ENCODE data around the gene MUCL1. TPM values are rescaled to one million over a fixed set of nuclear protein-coding genes. Genes with fewer than 3 reads are reported as not detected.

The MUCL1 gene
- total RNA-seq, 4 donors from 2014 or later, result 218 to 1,530 (median 1,210) TPM

DNA sequence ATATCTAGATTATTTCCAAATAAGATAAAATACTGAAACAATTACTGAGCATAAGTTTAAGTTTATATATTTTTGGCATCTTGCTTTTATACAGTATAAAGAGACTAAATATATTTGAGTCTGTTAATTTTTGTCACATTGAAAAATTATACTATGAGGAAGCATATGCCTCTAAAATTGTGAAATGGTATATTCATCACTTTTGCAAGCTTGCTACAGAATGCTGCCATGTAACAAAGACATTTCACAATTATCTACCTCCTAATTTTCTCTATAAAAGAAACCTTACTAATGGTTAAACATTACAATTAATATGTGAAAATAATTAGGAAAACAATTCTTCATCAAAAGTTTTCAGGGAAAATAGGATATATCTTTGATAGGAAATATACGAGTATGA is 22.7 kb upstream of the MUCL1 start:
- Histone ChIP-seq H3K27ac (no peak overlapping the region), H3K4me1 (no peaks in the 10 kb centered on the region), H3K36me3 (no peaks in the 10 kb centered on the region), H3K27me3 (no peaks in the 10 kb centered on the region), H3K9me3 (no peaks in the 10 kb centered on the region), H3K4me3 (no peak overlapping the region)
- TF ChIP-seq, protein P1, sequence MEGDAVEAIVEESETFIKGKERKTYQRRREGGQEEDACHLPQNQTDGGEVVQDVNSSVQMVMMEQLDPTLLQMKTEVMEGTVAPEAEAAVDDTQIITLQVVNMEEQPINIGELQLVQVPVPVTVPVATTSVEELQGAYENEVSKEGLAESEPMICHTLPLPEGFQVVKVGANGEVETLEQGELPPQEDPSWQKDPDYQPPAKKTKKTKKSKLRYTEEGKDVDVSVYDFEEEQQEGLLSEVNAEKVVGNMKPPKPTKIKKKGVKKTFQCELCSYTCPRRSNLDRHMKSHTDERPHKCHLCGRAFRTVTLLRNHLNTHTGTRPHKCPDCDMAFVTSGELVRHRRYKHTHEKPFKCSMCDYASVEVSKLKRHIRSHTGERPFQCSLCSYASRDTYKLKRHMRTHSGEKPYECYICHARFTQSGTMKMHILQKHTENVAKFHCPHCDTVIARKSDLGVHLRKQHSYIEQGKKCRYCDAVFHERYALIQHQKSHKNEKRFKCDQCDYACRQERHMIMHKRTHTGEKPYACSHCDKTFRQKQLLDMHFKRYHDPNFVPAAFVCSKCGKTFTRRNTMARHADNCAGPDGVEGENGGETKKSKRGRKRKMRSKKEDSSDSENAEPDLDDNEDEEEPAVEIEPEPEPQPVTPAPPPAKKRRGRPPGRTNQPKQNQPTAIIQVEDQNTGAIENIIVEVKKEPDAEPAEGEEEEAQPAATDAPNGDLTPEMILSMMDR (IDR thresholded peaks at IDR 0.05), result no peak
- TF ChIP-seq POLR2AphosphoS5 (IDR thresholded peaks at IDR 0.05), result no peak
- no peak for TF ChIP-seq POLR2A (IDR thresholded peaks at IDR 0.05)
- TF ChIP-seq EP300 (IDR thresholded peaks at IDR 0.05), result no peak
- no peak for DNase-seq (ENCODE audit: low spot score in 2 of 2)
- 80% methylated on average over 1 of the region's 1 CpG for WGBS

DNA sequence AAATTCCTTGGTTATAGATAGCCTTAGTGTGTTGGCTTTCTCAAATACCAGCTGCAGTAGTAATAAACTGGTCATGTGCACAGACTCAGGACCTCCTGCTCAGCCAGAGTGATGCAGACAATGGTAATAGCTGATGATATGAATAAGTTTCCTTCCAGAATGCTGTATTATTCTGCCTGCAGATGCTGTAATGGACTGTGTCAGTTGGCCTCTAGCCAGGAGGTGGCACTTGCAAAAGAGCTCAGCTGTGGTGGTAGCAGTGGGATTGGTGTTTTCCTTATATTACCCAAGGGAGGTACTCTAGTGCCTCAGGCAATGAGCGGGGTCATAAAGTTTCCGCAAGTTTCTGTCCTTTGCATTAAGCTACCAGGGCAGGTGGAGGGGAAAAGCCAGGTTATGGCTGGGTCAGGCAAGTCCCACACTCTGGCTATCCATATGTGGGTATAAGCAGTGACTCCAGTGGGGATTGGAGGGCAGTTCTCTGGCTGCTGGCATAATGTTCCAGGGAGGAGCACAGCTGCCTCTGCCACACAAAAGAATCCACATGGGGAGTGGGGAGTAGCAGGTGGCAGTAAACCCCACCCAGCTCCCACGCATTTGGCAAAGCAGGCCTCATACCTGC is 14.0 kb upstream of the MUCL1 start:
- H3K36me3 ChIP-seq, result no peaks in the 10 kb centered on the region
- H3K27ac ChIP-seq, result no peak overlapping the region
- no peak for DNase-seq (ENCODE audit: low spot score in 2 of 2)
- no peaks in the 10 kb centered on the region for H3K4me1 ChIP-seq
- no peaks in the 10 kb centered on the region for H3K9me3 ChIP-seq
- no peaks in the 10 kb centered on the region for H3K27me3 ChIP-seq
- TF ChIP-seq POLR2AphosphoS5 (IDR thresholded peaks at IDR 0.05), result no peak
- H3K4me3 ChIP-seq, result no peak overlapping the region
- WGBS, result 75% methylated on average over 3 of the region's 3 CpGs

GRCh38 chr12:54857406-54857805 is 3.1 kb downstream of the MUCL1 start:
- no peaks in the 10 kb centered on the region for H3K27me3 ChIP-seq
- WGBS, result 46% methylated on average over 2 of the region's 2 CpGs
- H3K36me3 ChIP-seq, result no peaks in the 10 kb centered on the region
- no peaks in the 10 kb centered on the region for H3K4me1 ChIP-seq
- no peak overlapping the region for H3K4me3 ChIP-seq
- no peaks in the 10 kb centered on the region for H3K9me3 ChIP-seq
- no peak overlapping the region for H3K27ac ChIP-seq
- TF ChIP-seq EP300 (IDR thresholded peaks at IDR 0.05) (no peak), POLR2A (IDR thresholded peaks at IDR 0.05) (no peak), POLR2AphosphoS5 (IDR thresholded peaks at IDR 0.05) (no peak)
- TF ChIP-seq, protein P1 (IDR thresholded peaks at IDR 0.05), result no peak
- no peak for DNase-seq (ENCODE audit: low spot score in 2 of 2)

DNA sequence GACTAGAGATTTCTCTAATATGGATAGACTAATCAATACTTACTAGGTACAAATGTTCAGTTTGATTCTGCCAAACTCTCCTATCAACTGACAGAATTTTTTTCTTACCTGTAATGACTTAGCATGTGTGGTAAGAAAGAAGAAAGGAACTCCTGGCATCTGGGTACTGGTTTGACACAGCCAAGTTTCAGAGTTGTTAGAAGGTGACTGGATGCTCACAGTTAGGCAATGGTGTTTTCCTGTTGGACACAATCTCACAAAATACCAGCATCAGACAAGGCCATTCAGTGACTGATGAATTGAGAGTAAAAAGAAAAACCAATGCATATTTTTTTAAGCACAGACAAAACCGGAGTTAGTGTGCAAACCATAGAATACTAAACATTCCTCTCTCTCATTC is 4.2 kb downstream of the MUCL1 start:
- Histone ChIP-seq H3K27ac (no peak overlapping the region), H3K4me3 (no peak overlapping the region), H3K36me3 (no peaks in the 10 kb centered on the region), H3K27me3 (no peaks in the 10 kb centered on the region), H3K9me3 (no peaks in the 10 kb centered on the region), H3K4me1 (no peaks in the 10 kb centered on the region)
- no peak for TF ChIP-seq POLR2AphosphoS5 (IDR thresholded peaks at IDR 0.05)
- TF ChIP-seq, protein P1 (IDR thresholded peaks at IDR 0.05), result no peak
- TF ChIP-seq POLR2A (IDR thresholded peaks at IDR 0.05), result no peak
- TF ChIP-seq EP300 (IDR thresholded peaks at IDR 0.05), result no peak
- 78% methylated on average over 1 of the region's 1 CpG for WGBS
- DNase-seq (ENCODE audit: low spot score in 2 of 2), result no peak

DNA sequence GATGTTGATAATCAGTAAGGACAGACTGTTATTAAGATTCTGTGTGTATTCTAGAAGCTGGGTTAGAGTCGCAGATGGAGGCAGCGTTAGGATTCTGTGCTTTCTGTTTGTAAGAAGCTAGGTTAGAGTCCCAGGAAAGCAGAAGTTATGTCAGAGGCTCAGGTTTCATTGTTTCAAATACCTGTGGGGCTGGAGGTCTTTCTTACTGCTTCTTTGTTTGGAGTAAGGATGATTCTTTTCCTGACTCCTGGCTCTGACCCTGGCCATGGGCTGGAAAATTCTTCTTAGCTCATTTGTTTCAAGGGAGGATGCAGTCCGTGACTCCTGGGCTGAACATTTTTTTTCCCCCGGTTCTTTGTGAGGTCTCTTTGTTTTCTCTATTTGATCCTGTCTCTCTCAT is 5.2 kb downstream of the MUCL1 start:
- no peaks in the 10 kb centered on the region for H3K4me1 ChIP-seq
- H3K9me3 ChIP-seq, result no peaks in the 10 kb centered on the region
- H3K27me3 ChIP-seq, result no peaks in the 10 kb centered on the region
- no peaks in the 10 kb centered on the region for H3K36me3 ChIP-seq
- no peak for DNase-seq (ENCODE audit: low spot score in 2 of 2)
- no peak overlapping the region for H3K27ac ChIP-seq
- WGBS, result 70% methylated on average over 4 of the region's 4 CpGs
- TF ChIP-seq POLR2A (IDR thresholded peaks at IDR 0.05), result no peak
- TF ChIP-seq POLR2AphosphoS5 (IDR thresholded peaks at IDR 0.05), result no peak
- TF ChIP-seq EP300 (IDR thresholded peaks at IDR 0.05), result no peak
- TF ChIP-seq, protein P1 (IDR thresholded peaks at IDR 0.05), result no peak
- H3K4me3 ChIP-seq, result no peak overlapping the region

DNA sequence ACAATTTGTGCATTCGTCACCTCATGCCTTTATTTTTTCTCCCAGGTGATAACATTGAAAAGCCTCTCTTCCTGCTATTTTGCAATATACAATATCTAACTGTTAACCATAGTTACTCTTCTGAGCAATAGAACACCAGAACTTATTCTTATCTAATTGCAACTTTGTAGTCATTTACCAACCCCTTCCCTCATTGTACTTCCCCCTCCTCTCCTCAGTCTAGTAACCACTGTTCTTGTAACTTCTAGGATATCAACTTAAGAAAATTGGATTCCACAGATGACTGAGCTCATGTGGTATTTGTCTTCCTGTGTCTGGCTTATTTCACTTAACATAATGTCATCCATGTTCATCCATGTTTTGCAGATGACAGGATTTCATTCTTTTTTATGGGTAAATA is 7.6 kb downstream of the MUCL1 start:
- H3K27ac ChIP-seq, result no peak overlapping the region
- H3K4me3 ChIP-seq, result no peak overlapping the region
- DNase-seq (ENCODE audit: low spot score in 2 of 2), result no peak
- TF ChIP-seq, protein P1 (IDR thresholded peaks at IDR 0.05), result no peak
- TF ChIP-seq POLR2A (IDR thresholded peaks at IDR 0.05), result no peak
- TF ChIP-seq POLR2AphosphoS5 (IDR thresholded peaks at IDR 0.05), result no peak
- no peak for TF ChIP-seq EP300 (IDR thresholded peaks at IDR 0.05)
- 95% methylated on average over 1 of the region's 1 CpG for WGBS
- H3K9me3 ChIP-seq, result no peaks in the 10 kb centered on the region
- H3K4me1 ChIP-seq, result no peaks in the 10 kb centered on the region
- no peaks in the 10 kb centered on the region for H3K27me3 ChIP-seq
- H3K36me3 ChIP-seq, result no peaks in the 10 kb centered on the region

Data from suprapubic skin (tissue), 4 donors.